Loucy (cell line): Measurements from ENCODE around the gene BCAS3.

Experiments used
- H2AFZ ChIP-seq: fragments of 200-600 bp; sonication (generic); 2 replicates; pipeline ENCODE4 v1.6.0; 2016; ENCODE audit warnings: antibody characterized with exemption, mild to moderate bottlenecking, low read length, moderate library complexity
- H3F3A ChIP-seq: fragments of 200-600 bp; 2 replicates; pipeline ENCODE4 v1.6.0; 2016; ENCODE audit warnings: antibody characterized with exemption, low read depth, mild to moderate bottlenecking
- H3K27me3 ChIP-seq: fragments of 200-600 bp; sonication (generic); 2 replicates; pipeline ENCODE4 v1.6.1; 2014; ENCODE audit warnings: low read length, mild to moderate bottlenecking; ENCODE audit not compliant: insufficient read depth, poor library complexity, severe bottlenecking
- H3K36me3 ChIP-seq: fragments of 200-600 bp; sonication (generic); 2 replicates; pipeline ENCODE4 v1.6.1; 2016; ENCODE audit warnings: low read length; ENCODE audit not compliant: insufficient read depth
- H3K4me1 ChIP-seq: fragments of 200-600 bp; sonication (generic); 2 replicates; pipeline ENCODE4 v1.5.1; 2014; ENCODE audit warnings: low read length, mild to moderate bottlenecking; ENCODE audit not compliant: insufficient read depth, poor library complexity, severe bottlenecking
- H3K4me2 ChIP-seq: fragments of 200-600 bp; sonication (generic); 2 replicates; pipeline ENCODE4 v1.6.0; 2014; ENCODE audit warnings: antibody characterized with exemption, low read length, low read depth, mild to moderate bottlenecking; ENCODE audit not compliant: poor library complexity, severe bottlenecking
- H3K4me3 ChIP-seq: fragments of 200-600 bp; sonication (generic); 2 replicates; pipeline ENCODE4 v1.5.1; 2014; ENCODE audit warnings: low read length, mild to moderate bottlenecking, mixed read lengths; ENCODE audit not compliant: poor library complexity, severe bottlenecking
- H3K79me2 ChIP-seq: fragments of 200-600 bp; sonication (generic); 2 replicates; pipeline ENCODE4 v1.6.1; 2014; ENCODE audit warnings: low read length; ENCODE audit not compliant: insufficient read depth
- H3K9ac ChIP-seq: fragments of 200-600 bp; sonication (generic); 2 replicates; pipeline ENCODE4 v1.6.0; 2014; ENCODE audit warnings: mild to moderate bottlenecking, low read depth, low read length, moderate library complexity; ENCODE audit not compliant: poor library complexity, severe bottlenecking
- H3K9me2 ChIP-seq: fragments of 200-600 bp; sonication (generic); replicated peaks from 2 replicates; pipeline ENCODE4 v1.6.1; 2016; ENCODE audit warnings: low read depth, low read length, mixed read lengths
- H3K9me3 ChIP-seq: fragments of 200-600 bp; sonication (generic); 2 replicates; pipeline ENCODE4 v1.6.1; 2014; ENCODE audit warnings: mild to moderate bottlenecking, antibody characterized with exemption, low read length, low read depth; ENCODE audit not compliant: insufficient read depth
- H4K20me1 ChIP-seq: fragments of 200-600 bp; sonication (generic); 2 replicates; pipeline ENCODE4 v1.6.0; 2014; ENCODE audit warnings: antibody characterized with exemption, low read length, mild to moderate bottlenecking; ENCODE audit not compliant: insufficient read depth, poor library complexity, severe bottlenecking
- EZH2phosphoT487 ChIP-seq: fragments of 200-600 bp; IDR thresholded peaks from 2 replicates; pipeline ENCODE4 v1.6.1; 2018; ENCODE audit warnings: antibody characterized with exemption, mild to moderate bottlenecking, moderate library complexity, borderline replicate concordance
- TF ChIP-seq, protein P1 (sequence below): fragments of 200-600 bp; sonication (generic); conservative IDR thresholded peaks from 2 replicates; pipeline ENCODE4 v1.5.1; 2014; ENCODE audit warnings: mild to moderate bottlenecking, antibody characterized with exemption, low read length

The BCAS3 gene

GRCh38 chr17:60679287-60679686 lies 1.6 kb downstream of the BCAS3 start:
- Histone ChIP-seq H3K36me3 (no peaks in the 10 kb centered on the region), H3K4me2 (no peak overlapping the region), H3K4me3 (no peak overlapping the region), H4K20me1 (no peaks in the 10 kb centered on the region), H3F3A (no peaks in the 10 kb centered on the region), H3K9me2 (no peaks in the 10 kb centered on the region), H3K9ac (no peak overlapping the region), H3K27me3 (no peaks in the 10 kb centered on the region), H3K4me1 (peaks cover 14% of the 10 kb centered on the region), H3K79me2 (no peaks in the 10 kb centered on the region), H2AFZ (no peak overlapping the region), H3K9me3 (no peaks in the 10 kb centered on the region)
- no peak for TF ChIP-seq EZH2phosphoT487
- TF ChIP-seq, protein P1, sequence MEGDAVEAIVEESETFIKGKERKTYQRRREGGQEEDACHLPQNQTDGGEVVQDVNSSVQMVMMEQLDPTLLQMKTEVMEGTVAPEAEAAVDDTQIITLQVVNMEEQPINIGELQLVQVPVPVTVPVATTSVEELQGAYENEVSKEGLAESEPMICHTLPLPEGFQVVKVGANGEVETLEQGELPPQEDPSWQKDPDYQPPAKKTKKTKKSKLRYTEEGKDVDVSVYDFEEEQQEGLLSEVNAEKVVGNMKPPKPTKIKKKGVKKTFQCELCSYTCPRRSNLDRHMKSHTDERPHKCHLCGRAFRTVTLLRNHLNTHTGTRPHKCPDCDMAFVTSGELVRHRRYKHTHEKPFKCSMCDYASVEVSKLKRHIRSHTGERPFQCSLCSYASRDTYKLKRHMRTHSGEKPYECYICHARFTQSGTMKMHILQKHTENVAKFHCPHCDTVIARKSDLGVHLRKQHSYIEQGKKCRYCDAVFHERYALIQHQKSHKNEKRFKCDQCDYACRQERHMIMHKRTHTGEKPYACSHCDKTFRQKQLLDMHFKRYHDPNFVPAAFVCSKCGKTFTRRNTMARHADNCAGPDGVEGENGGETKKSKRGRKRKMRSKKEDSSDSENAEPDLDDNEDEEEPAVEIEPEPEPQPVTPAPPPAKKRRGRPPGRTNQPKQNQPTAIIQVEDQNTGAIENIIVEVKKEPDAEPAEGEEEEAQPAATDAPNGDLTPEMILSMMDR: no peak

GRCh38 chr17:60680754-60681153 lies 3.1 kb downstream of the BCAS3 start:
- no peaks in the 10 kb centered on the region for H3K27me3 ChIP-seq
- H3K36me3 ChIP-seq: no peaks in the 10 kb centered on the region
- H3K9me3 ChIP-seq: no peaks in the 10 kb centered on the region
- H3K9ac ChIP-seq: no peak overlapping the region
- no peaks in the 10 kb centered on the region for H3F3A ChIP-seq
- H3K4me1 ChIP-seq: peaks cover 14% of the 10 kb centered on the region
- no peak overlapping the region for H3K4me2 ChIP-seq
- TF ChIP-seq, protein P1: no peak
- TF ChIP-seq EZH2phosphoT487: no peak
- no peak overlapping the region for H3K4me3 ChIP-seq
- H4K20me1 ChIP-seq: no peaks in the 10 kb centered on the region
- H2AFZ ChIP-seq: no peak overlapping the region
- H3K79me2 ChIP-seq: no peaks in the 10 kb centered on the region
- no peaks in the 10 kb centered on the region for H3K9me2 ChIP-seq

- Histone ChIP-seq H3K79me2 (no peaks in the 10 kb centered on the region), H4K20me1 (no peaks in the 10 kb centered on the region), H3K4me1 (no peaks in the 10 kb centered on the region), H3K9me2 (no peaks in the 10 kb centered on the region), H2AFZ (no peak overlapping the region), H3K9me3 (no peaks in the 10 kb centered on the region), H3K9ac (no peak overlapping the region), H3K4me2 (no peak overlapping the region), H3K27me3 (no peaks in the 10 kb centered on the region), H3F3A (no peaks in the 10 kb centered on the region), H3K4me3 (no peak overlapping the region), H3K36me3 (no peaks in the 10 kb centered on the region)
- no peak for TF ChIP-seq EZH2phosphoT487
- TF ChIP-seq, protein P1: no peak
These were observed 7.8 kb downstream of the BCAS3 start for GRCh38 chr17:60685437-60685836.
